SJCRH30 (cell line): Measurements from ENCODE around the gene LHB. TPM values are rescaled to one million over a fixed set of nuclear protein-coding genes. Genes with fewer than 3 reads are reported as not detected.

ENCODE experiments used
- total RNA-seq: library from RNA; depleted of rRNA; stranded (reverse); fragments of >200 nt; shearing (Covaris generic); gene quantifications from 2 replicates; pipeline ENCODE4 v1.2.3, GENCODE V29; 2014; rRNA removed

The LHB gene
- total RNA-seq, 1 experiment from 2014 or later: not detected

Other genes with a start within 250 kb of the LHB start
- gene BCAT2, start 206.1 kb downstream of the LHB start, total RNA-seq: 31.7 and 36.0 TPM in 2 replicates
- gene HSD17B14, start 180.6 kb downstream of the LHB start, total RNA-seq: not detected in 2 replicates
- gene PLEKHA4, start 148.5 kb downstream of the LHB start, total RNA-seq: 19.3 and 26.6 TPM in 2 replicates
- 11.1 and 12.5 TPM in 2 replicates for gene PPP1R15A, start 144.7 kb downstream of the LHB start, total RNA-seq
- not detected in 2 replicates for gene TULP2, start 118.3 kb downstream of the LHB start, total RNA-seq
- gene NUCB1, start 116.8 kb downstream of the LHB start, total RNA-seq: 91.2 and 97.1 TPM in 2 replicates
- gene DHDH, start 83.4 kb downstream of the LHB start, total RNA-seq: not detected in 2 replicates
- gene BAX, start 62.2 kb downstream of the LHB start, total RNA-seq: 49.1 and 56.9 TPM in 2 replicates
- 1,133 and 1,259 TPM in 2 replicates for gene FTL, start 51.8 kb downstream of the LHB start, total RNA-seq
- 38.9 and 42.8 TPM in 2 replicates for gene GYS1, start 23.8 kb downstream of the LHB start, total RNA-seq
- gene RUVBL2, start 23.2 kb downstream of the LHB start, total RNA-seq: 139 and 152 TPM in 2 replicates
- gene CGB3, start 7.2 kb upstream of the LHB start, total RNA-seq: not detected in 2 replicates
- not detected in 2 replicates for gene CGB2, start 14.8 kb upstream of the LHB start, total RNA-seq
- not detected in 2 replicates for gene CGB1, start 19.8 kb upstream of the LHB start, total RNA-seq
- gene CGB5, start 26.8 kb upstream of the LHB start, total RNA-seq: not detected in 2 replicates
- gene CGB8, start 32.0 kb upstream of the LHB start, total RNA-seq: not detected in 2 replicates
- gene CGB7, start 40.7 kb upstream of the LHB start, total RNA-seq: not detected in 2 replicates
- gene NTF4, start 47.7 kb upstream of the LHB start, total RNA-seq: not detected in 2 replicates
- gene KCNA7, start 55.6 kb upstream of the LHB start, total RNA-seq: not detected in 2 replicates
- 241 and 253 TPM in 2 replicates for gene SNRNP70, start 68.4 kb upstream of the LHB start, total RNA-seq
- 4.1 and 5.0 TPM in 2 replicates for gene LIN7B, start 97.3 kb upstream of the LHB start, total RNA-seq
- 0.99 and 1.7 TPM in 2 replicates for gene C19orf73, start 102.1 kb upstream of the LHB start, total RNA-seq
- gene PPFIA3, start 102.5 kb upstream of the LHB start, total RNA-seq: 20.8 and 27.1 TPM in 2 replicates
- gene HRC, start 138.3 kb upstream of the LHB start, total RNA-seq: 2.1 and 3.2 TPM in 2 replicates
- gene TRPM4, start 140.7 kb upstream of the LHB start, total RNA-seq: 1.2 and 1.8 TPM in 2 replicates